Measurements from ENCODE around the gene TTYH3.

TTYH3 gene

DNA sequence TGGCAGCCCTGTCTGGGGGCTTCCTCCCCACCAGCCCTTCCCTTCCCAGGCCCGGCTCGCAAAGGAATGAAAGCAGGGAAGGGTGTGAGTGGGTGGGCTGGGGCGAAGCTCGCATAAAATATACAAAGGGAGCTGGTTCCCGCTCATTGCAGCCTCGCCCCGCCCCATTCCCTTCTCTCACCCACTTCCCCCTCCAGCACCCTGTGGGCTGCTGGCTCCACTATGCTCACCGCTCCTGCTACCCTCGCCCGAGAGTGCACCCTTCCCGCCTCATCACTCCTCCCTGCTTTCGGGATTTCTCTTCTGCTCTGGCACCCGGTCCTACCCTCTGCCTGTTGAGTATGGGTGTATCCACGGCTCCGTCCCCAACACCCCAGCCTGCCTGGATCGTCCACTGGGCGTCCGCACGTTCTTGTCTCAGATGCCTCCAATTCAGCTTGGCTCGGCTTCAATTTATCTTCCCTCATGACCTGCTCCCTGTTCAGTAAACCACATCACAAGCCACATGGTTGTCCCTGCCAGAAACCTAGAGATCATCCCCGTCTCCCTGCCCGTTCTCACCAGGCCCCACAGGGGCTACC lies 14.4 kb upstream of the TTYH3 start:
- DNase-seq, result no peak

DNA sequence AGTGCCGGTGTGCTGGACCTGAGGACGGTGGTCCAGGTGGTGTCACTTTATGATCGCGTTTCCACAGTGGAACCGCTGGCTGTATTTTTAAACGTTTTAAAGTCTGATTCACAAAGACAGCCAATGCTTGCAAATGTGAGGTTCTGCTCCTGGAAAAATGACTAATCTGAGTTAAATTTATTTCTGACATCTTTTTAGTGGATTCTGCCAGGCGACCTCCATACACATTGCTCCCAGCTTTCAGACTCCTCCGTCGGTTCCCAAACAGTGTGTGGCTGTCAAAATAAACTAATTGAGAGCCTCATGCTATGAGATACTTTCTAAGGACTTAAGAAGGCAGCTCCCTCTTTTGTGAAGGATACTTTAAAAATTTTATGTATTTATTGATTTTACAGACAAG lies 12.7 kb upstream of the TTYH3 start:
- no peak for DNase-seq

- DNase-seq, result no peak
Observed at GRCh38 chr7:2621061-2621828, 10.5 kb upstream of the TTYH3 start.

GRCh38 chr7:2621948-2622640 lies 9.7 kb upstream of the TTYH3 start:
- DNase-seq, result no peak

- DNase-seq, result no peak
Observed at GRCh38 chr7:2622869-2623697, 8.7 kb upstream of the TTYH3 start.

- DNase-seq, result no peak
Observed at GRCh38 chr7:2623698-2624014, 8.1 kb upstream of the TTYH3 start.

DNA sequence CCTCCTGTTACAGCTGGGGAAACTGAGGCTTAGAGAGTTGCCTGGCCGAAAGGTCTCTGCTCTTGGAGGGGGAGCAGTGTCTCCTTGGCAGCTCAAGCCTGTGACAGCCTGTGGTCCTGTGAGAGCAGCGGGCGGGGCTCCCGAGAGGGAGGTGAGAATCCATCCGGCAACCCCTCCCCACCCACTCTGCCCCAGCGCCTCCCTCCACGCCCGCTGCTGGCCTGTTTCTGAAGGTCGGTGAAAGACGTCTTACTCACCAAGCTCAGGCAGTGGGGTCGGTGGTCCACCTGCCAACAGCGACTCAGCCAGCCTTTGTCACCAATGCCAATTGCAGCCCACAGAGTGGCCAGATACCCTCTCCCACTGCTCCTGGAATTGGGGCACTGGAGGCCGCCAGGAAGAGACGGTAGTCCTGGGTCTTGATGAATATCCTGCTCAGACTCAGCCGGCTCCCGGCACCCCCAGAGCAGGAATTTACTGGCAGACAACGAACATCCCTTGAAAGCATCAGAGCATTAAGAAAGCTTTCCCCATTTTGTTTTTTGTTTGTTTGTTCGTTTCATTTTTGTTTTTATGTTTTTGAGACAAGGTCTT lies 7.4 kb upstream of the TTYH3 start:
- DNase-seq, result no peak

GRCh38 chr7:2626498-2627117 lies 5.2 kb upstream of the TTYH3 start:
- DNase-seq, result no peak

DNA sequence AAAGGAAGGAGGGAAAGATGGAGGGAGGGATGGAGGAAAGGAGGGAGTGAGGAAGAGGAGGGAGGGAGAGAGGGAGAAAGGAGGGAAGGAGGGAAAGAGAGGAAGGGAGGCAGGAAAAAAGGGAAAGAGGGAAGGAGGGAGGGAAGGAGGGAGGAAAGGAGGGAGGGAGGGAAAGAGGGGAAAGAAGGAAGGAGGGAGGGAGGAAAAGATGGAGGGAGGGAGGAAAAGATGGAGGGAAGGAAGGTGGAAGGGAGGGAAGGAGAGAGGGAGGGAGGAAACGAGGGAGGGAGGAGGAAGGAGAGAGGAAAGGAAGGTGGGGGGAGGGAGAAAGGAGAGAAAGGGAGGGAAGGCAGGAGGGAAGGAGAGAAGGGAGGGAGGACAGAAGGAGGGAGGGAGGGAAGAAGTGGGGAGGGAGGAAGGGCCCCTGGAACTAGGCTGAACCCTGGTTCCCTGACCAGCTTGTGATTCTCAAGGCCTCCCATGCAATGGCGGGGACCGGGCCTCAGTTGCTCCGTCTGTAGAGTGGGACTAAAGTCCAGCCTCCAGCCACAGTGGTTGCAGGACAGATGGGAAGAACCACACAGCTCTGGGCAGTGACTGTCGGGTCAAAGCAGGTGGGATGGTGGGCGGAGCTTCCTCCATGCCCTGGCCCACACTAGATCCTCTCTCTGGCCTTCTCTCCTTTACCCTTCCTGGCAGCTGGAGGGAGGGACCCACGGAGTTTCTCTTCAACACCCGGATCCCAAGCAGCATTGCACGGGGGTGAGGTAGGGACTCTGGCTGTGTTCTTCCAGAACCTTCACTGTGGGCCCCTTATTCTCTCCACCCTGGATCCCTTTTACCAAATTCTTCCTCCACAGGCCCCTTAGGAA lies 4.3 kb upstream of the TTYH3 start:
- DNase-seq, result no peak

- DNase-seq, result no peak
Observed at GRCh38 chr7:2628130-2628482, 3.7 kb upstream of the TTYH3 start.

- no peak for DNase-seq
Observed at GRCh38 chr7:2628891-2629290, 2.9 kb upstream of the TTYH3 start.

DNA sequence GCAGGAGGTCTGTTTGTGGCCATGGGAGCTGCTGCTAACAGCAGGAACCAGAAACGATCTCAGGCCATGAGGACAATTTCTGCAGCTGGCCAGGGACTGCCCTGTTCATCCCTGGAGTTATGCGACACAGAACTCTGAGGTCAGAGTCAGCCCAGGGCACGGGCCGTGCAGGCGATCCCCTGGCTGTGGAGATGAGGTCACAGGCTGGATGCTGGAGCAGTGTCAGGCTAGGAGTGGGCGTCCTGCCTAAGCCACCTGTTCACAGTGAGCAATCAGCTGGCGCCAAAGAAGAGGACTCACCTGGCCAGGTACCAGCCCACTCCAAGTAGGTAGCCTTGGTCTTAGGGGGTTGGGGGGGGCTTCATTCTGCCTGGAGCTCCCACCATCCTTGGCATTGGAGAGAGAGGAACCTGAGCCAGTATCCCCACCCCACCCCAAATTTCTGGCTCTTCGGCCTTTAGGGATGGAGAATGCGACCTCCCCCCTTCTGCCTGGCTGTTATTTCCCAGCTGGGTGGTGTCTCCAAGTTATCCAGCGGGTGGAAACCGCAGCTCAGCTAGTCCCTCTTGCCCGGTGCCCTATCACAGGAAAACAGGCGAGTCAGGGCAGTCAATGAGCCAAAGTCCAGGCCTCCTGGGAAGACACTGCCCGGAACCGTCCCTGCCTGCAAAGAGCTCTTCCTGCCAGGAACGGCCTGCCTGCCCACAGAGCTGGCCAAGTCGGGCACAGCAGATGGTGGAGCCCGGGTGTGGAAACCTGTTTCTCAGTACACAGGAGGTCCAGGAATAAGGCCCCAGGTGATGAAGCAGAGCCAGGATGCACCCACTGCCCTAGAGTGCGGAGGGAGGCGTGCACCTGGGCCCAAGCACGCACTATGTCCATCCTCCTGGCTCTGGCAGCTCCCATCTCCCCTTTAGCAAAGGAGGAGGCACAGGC lies 1.8 kb upstream of the TTYH3 start:
- no peak for DNase-seq

GRCh38 chr7:2632733-2633537 lies 1.1 kb downstream of the TTYH3 start:
- DNase-seq, result peak in 1 of 2 experiments; percentile 30

DNA sequence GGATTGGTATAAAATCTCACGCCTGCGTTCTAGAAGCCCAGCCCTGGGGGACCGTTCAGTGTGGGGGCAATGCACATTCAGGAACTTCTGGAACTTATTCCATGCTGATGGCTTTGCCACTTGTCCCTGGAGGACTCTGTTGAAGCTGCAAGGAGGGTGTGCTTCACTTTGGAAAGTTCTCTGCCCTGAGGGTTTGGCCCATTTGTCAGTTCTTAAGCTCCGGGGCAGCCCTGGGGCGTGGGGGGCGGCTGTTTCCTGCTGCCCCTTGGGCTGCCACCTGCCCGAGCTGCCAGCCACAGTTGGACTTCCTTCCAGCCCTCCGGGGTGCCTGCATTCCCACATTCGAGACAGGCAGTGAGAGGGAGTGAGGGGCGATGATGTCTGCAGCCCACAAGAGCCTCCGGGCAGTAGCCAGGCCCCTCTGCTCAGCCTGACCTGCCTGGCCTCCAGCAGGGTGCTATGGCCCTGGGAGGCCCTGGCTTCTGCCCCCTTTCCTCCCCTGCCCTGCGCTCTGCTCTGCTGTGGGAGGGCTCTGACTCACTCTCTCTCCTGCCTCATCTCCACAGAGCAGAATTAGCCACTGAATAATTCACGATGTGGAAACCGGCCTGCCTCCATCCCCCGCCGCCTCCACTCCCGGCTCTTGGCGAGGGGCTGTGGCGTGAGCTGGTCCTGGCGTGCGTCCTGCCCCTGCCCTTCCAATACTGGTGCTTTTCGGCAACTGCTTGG lies 1.9 kb downstream of the TTYH3 start:
- DNase-seq, result peak; percentile 19 to 27

DNA sequence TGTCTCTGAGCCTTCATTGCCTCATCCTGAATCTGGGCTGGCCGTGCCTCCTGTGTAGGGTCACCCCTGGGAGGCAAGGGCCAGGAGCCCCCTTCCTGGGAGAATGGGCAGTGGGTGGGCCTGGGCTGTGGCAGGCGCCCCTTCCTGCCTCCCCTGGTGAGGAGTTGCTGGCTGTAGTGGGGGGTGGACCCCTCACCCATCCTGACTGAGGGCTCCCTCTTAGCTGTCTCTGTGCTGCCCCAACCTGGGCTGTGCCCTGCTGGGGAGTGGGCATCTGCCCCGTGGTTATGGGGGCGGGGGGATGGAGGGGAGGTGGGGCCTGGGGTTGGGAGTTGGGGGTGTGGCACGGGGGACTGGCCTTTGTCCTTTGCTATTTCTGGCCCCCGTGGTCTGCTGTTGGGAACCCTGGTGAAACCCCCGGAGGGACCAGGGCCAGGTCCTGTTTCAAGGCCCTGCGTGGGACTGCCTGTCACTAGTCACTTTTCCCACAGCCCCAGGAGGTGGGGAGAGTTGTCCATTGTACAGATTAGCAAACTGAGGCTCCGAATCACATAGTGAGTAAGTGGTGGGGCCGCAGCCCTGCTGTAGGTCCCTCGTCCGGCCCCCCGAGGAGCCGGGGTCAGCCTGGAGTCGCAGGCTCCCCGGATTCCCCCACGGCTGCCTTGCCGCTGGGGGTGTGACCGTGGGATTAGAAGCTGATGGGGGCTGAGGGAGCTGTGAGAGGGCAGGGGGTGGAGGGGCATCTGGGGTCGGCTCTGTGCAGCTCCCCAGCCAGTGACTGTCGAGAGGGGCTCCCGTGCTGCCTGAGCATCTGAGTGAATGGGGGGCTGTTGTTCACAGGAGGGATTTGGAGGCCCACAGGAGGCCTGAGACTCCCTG lies 2.7 kb downstream of the TTYH3 start:
- DNase-seq, result no peak

- no peak for DNase-seq
Observed at GRCh38 chr7:2635148-2635668, 3.4 kb downstream of the TTYH3 start.

Data from Kasumi-1 (cell line).